ENCODE data around the gene VSIG2. TPM values are rescaled to one million over a fixed set of nuclear protein-coding genes. Genes with fewer than 3 reads are reported as not detected.

Gene VSIG2, protein sequence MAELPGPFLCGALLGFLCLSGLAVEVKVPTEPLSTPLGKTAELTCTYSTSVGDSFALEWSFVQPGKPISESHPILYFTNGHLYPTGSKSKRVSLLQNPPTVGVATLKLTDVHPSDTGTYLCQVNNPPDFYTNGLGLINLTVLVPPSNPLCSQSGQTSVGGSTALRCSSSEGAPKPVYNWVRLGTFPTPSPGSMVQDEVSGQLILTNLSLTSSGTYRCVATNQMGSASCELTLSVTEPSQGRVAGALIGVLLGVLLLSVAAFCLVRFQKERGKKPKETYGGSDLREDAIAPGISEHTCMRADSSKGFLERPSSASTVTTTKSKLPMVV
- 22.6 and 22.9 TPM in 2 replicates for total RNA-seq
- polyA plus RNA-seq = 34.3 and 38.9 TPM in 2 replicates

DNA sequence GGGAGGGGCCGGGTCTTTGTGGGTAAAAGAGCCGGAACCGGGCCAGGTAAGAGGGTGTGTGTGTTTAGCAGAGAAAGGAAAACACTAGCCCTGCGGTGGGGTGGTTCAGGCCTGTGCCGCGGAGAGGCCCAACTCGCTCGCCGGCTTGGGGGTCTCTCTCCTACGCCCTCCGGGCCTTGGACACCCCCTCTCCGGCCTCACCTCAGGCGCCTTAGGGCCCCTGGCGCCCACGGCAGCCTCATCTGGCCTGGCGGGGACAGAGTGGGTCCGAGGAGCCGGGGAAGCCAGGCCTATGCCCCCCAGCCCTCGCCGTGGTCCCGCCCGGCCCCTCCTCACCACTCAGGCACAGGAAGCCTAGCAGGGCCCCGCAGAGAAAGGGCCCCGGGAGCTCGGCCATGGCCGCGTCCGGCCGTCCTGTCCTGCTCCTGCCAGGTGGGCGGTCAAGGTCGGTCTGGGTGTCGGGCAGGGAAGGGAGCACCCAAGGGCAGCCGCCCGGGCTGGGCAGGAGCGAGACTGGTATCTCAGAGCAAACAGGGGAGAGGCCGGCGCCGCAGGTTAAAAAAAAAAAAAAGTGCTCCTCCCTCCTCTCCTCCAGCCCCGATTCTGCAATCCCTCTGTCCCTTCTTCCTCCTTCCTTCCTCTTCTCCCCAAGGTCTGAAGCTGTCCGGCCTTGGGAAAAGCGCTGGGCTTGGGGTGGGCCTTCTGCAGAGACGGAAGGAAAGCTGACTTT is at the start of gene VSIG2:
Gene VSIG2 (minus strand): TSS at position 515 of the 730 bp plus-strand sequence. CDS start 118 bp downstream, at position 397.
- Histone ChIP-seq H3K9me2 (replicated peaks; ENCODE audit: insufficient read depth) (no peaks in the 10 kb centered on the region), H3K9me3 (ENCODE audit: low read depth) (no peaks in the 10 kb centered on the region), H3K27me3 (peaks cover 66% of the 10 kb centered on the region), H4K20me1 (ENCODE audit: insufficient read depth, poor library complexity, severe bottlenecking) (no peaks in the 10 kb centered on the region), H2AFZ (no peak within 1 kb of the TSS), H3K4me1 (ENCODE audit: insufficient read depth) (peaks cover 7% of the 10 kb centered on the region), H3K27ac (no peak within 1 kb of the TSS), H3K4me2 (peak within 1 kb of the TSS; percentile 62), H3K79me2 (no peaks in the 10 kb centered on the region), H3K36me3 (replicated peaks; ENCODE audit: insufficient read depth, low read depth) (no peaks in the 10 kb centered on the region), H3K4me3 (no peak within 1 kb of the TSS)
- TF ChIP-seq EZH2phosphoT487 (IDR thresholded peaks at IDR 0.05; ENCODE audit: low read depth, severe bottlenecking, unreplicated experiment) = no peak
- TF ChIP-seq EZH2 (IDR thresholded peaks at IDR 0.05; ENCODE audit: borderline replicate concordance) = no peak
- TF ChIP-seq, protein P1, sequence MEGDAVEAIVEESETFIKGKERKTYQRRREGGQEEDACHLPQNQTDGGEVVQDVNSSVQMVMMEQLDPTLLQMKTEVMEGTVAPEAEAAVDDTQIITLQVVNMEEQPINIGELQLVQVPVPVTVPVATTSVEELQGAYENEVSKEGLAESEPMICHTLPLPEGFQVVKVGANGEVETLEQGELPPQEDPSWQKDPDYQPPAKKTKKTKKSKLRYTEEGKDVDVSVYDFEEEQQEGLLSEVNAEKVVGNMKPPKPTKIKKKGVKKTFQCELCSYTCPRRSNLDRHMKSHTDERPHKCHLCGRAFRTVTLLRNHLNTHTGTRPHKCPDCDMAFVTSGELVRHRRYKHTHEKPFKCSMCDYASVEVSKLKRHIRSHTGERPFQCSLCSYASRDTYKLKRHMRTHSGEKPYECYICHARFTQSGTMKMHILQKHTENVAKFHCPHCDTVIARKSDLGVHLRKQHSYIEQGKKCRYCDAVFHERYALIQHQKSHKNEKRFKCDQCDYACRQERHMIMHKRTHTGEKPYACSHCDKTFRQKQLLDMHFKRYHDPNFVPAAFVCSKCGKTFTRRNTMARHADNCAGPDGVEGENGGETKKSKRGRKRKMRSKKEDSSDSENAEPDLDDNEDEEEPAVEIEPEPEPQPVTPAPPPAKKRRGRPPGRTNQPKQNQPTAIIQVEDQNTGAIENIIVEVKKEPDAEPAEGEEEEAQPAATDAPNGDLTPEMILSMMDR (IDR thresholded peaks at IDR 0.05; ENCODE audit: poor library complexity) = no peak
- no peak for DNase-seq (ENCODE audit: low spot score)
- 43% methylated on average over 17 of the region's 42 CpGs for WGBS (ENCODE audit: low lambda C conversion rate, missing lambda C conversion rate)

DNA sequence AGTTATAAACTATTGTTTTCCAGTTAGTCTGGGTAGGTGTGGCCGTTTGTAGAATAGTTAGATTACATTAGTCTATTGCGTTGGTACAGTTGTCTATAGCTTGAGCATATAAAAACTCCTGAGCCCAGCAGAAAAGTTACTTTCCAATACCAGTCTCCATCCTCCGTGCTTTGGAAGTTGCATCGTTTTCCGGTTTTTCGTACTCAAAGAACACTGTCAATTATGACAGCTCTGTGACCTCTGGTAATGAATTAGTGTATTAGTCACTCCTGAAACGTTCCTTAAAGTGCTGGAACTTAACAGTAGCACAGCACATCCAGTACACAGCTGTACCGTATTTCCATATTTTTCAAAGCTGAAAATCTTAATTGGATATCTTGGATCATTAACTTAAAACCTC is 49.0 kb upstream of the VSIG2 start:
- Histone ChIP-seq H3K4me3 (peak overlapping the region; percentile 73), H3K9me2 (replicated peaks; ENCODE audit: insufficient read depth) (no peaks in the 10 kb centered on the region), H3K27me3 (no peaks in the 10 kb centered on the region), H2AFZ (peak overlapping the region; percentile 94), H3K9me3 (ENCODE audit: low read depth) (no peaks in the 10 kb centered on the region), H3K79me2 (peaks cover 35% of the 10 kb centered on the region), H3K36me3 (replicated peaks; ENCODE audit: insufficient read depth, low read depth) (no peaks in the 10 kb centered on the region), H3K4me1 (ENCODE audit: insufficient read depth) (peaks cover 21% of the 10 kb centered on the region), H3K27ac (peak overlapping the region; percentile 100), H4K20me1 (ENCODE audit: insufficient read depth, poor library complexity, severe bottlenecking) (peaks cover 22% of the 10 kb centered on the region), H3K4me2 (peak overlapping the region; percentile 83)
- WGBS (ENCODE audit: low lambda C conversion rate, missing lambda C conversion rate) = 15% methylated on average over 8 of the region's 8 CpGs
- peak; percentile 30 for DNase-seq (ENCODE audit: low spot score)
- TF ChIP-seq, protein P1 (IDR thresholded peaks at IDR 0.05; ENCODE audit: poor library complexity) = no peak
- TF ChIP-seq EZH2 (IDR thresholded peaks at IDR 0.05; ENCODE audit: borderline replicate concordance) = no peak
- TF ChIP-seq EZH2phosphoT487 (IDR thresholded peaks at IDR 0.05; ENCODE audit: low read depth, severe bottlenecking, unreplicated experiment) = no peak

DNA sequence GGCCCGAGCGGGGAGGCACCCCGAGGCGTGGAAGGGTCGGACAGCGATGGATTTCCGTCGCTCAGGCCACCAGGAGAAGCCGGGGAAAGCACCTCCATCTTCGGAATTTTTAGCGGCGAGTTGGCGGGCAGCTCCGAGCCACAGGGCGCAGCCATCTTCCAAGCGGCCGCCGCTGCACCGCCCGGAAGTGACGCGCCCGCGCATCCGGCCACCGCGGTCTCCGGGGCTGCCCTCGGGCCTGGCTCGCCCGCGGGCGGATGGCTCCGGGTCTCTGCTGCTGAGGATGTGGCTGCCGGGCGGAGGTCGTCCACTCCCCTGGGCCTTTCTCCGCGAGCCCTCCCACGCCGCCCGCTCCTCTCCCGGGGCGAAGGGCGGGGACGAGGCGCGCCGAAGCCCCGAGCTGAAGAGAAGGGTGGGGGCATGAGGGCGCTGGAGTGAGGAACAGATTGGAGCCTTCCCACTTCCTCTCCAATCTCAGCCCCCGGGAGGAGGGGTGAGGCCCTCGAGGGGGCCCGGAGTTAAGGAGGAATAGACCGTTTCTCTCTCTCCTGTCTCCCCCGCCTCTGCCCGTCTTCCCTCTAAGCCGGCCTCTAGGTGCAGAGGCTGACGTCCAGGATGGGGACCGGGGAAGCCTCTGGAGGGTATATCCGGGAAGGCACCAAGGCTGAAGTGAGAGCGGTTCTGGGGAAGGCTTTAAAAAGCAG is 48.3 kb upstream of the VSIG2 start, which contains the start of gene MSANTD2:
Gene MSANTD2 (minus strand): TSS at position 181 of the 704 bp plus-strand sequence. CDS start 26 bp downstream, at position 155.
- no peaks in the 10 kb centered on the region for H3K36me3 ChIP-seq (replicated peaks; ENCODE audit: insufficient read depth, low read depth)
- no peaks in the 10 kb centered on the region for H3K9me2 ChIP-seq (replicated peaks; ENCODE audit: insufficient read depth)
- TF ChIP-seq, protein P1 (IDR thresholded peaks at IDR 0.05; ENCODE audit: poor library complexity) = no peak
- TF ChIP-seq EZH2 (IDR thresholded peaks at IDR 0.05; ENCODE audit: borderline replicate concordance) = no peak
- no peak for TF ChIP-seq EZH2phosphoT487 (IDR thresholded peaks at IDR 0.05; ENCODE audit: low read depth, severe bottlenecking, unreplicated experiment)
- H3K4me1 ChIP-seq (ENCODE audit: insufficient read depth) = peaks cover 21% of the 10 kb centered on the region
- H3K4me2 ChIP-seq = peak within 1 kb of the TSS; percentile 83
- peak within 1 kb of the TSS; percentile 94 for H2AFZ ChIP-seq
- no peaks in the 10 kb centered on the region for H3K9me3 ChIP-seq (ENCODE audit: low read depth)
- peak within 1 kb of the TSS; percentile 73 for H3K4me3 ChIP-seq
- peak within 1 kb of the TSS; percentile 100 for H3K27ac ChIP-seq
- peaks cover 28% of the 10 kb centered on the region for H4K20me1 ChIP-seq (ENCODE audit: insufficient read depth, poor library complexity, severe bottlenecking)
- peak; percentile 92 for DNase-seq (ENCODE audit: low spot score)
- under 1% methylated on average over 42 of the region's 62 CpGs for WGBS (ENCODE audit: low lambda C conversion rate, missing lambda C conversion rate)
- H3K79me2 ChIP-seq = peaks cover 42% of the 10 kb centered on the region
- no peaks in the 10 kb centered on the region for H3K27me3 ChIP-seq

All from hepatocyte (in vitro differentiated cells).